Activated effector memory CD4-positive, alpha-beta T cell treated with anti-CD3 and anti-CD28 coated beads, Interleukin-2, amount 50 U/mL, for 16 hours (primary cell): ENCODE results near the gene PSME4.
"Not testable (repeated sequence)": the region's sequence is repeated elsewhere in the genome, so short reads cannot be mapped to it uniquely, and the experiment has no call there.

ENCODE experiments used
- DNase-seq: peaks from one replicate; pipeline ENCODE4 v3.0.0-alpha.2; 2020

Gene PSME4

GRCh38 chr2:53827398-53828175 is 143.2 kb downstream of the PSME4 start:
- DNase-seq: no peak

GRCh38 chr2:53826587-53827397 is 144.0 kb downstream of the PSME4 start:
- DNase-seq: no peak

- no peak for DNase-seq
These were observed 144.8 kb downstream of the PSME4 start for GRCh38 chr2:53826030-53826410.

- DNase-seq: not testable (repeated sequence)
These were observed 147.2 kb downstream of the PSME4 start for GRCh38 chr2:53823639-53824038.

GRCh38 chr2:53821810-53822209 is 149.0 kb downstream of the PSME4 start:
- DNase-seq: no peak

GRCh38 chr2:53820711-53821110 is 150.1 kb downstream of the PSME4 start:
- DNase-seq: no peak

GRCh38 chr2:53820048-53820447 is 150.7 kb downstream of the PSME4 start:
- DNase-seq: no peak

- no peak for DNase-seq
These were observed 151.2 kb downstream of the PSME4 start for GRCh38 chr2:53819634-53820033.

- DNase-seq: no peak
These were observed 151.8 kb downstream of the PSME4 start for GRCh38 chr2:53818854-53819435.
